ENCODE data around the gene MDFIC2.
"Not testable (repeated sequence)": the region's sequence is repeated elsewhere in the genome, so short reads cannot be mapped to it uniquely, and the experiment has no call there.

MDFIC2 gene

DNA sequence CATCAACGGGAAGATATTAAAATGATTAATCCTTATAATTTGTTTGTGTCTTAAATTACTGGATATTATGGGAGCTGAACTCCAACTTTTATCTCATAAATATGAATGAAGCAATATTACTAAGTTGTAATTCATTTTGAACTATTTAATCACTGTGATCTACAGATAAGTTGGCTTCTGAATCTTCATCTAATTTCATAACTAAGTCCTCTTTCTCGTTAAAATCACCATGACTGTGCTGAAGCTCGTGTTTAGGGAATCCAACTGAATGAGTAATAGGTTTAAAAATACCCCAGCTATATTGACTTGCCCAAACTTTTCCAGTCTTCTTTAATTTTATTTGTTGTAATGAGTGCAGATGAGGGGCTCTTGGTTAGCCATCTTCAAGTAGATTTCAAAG is 14.1 kb downstream of the MDFIC2 start:
- no peaks in the 10 kb centered on the region for H3K4me1 ChIP-seq (ENCODE audit: control insufficient read depth, insufficient read depth, low read length)

DNA sequence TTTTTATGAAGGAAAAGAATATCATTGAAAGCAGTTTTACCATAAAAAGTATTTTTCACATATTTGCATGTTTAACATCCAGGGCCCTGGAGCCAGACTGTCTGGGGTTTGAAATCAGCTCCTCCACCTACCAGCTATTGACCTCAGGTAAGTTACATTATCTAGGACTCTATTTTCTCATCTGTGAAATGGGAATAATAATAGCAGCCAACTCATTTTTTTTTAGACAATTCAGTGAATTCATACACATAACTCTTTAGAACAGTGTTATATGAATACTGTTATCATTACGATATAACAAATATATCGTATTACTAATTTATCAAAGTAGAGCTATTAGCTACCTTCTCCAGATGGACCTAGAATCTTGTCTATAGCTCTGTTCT is 21.3 kb downstream of the MDFIC2 start:
- Histone ChIP-seq H3K36me3 (ENCODE audit: control insufficient read depth, insufficient read depth, low read length) (no peaks in the 10 kb centered on the region), H3K27me3 (ENCODE audit: control insufficient read depth, insufficient read depth, low read length) (no peaks in the 10 kb centered on the region), H3K4me1 (ENCODE audit: control insufficient read depth, insufficient read depth, low read length) (no peaks in the 10 kb centered on the region), H3K4me3 (ENCODE audit: low read length) (no peak overlapping the region), H3K9ac (ENCODE audit: low read length) (no peak overlapping the region), H3K27ac (ENCODE audit: low read depth, low read length) (no peak overlapping the region)

More for the DNA sequence above, 14.1 kb downstream of the MDFIC2 start:
- no peak overlapping the region for H3K4me3 ChIP-seq (ENCODE audit: low read length)
- no peak overlapping the region for H3K9ac ChIP-seq (ENCODE audit: low read length)
- no peaks in the 10 kb centered on the region for H3K27me3 ChIP-seq (ENCODE audit: control insufficient read depth, insufficient read depth, low read length)
- H3K27ac ChIP-seq (ENCODE audit: low read depth, low read length): no peak overlapping the region
- H3K36me3 ChIP-seq (ENCODE audit: control insufficient read depth, insufficient read depth, low read length): no peaks in the 10 kb centered on the region

DNA sequence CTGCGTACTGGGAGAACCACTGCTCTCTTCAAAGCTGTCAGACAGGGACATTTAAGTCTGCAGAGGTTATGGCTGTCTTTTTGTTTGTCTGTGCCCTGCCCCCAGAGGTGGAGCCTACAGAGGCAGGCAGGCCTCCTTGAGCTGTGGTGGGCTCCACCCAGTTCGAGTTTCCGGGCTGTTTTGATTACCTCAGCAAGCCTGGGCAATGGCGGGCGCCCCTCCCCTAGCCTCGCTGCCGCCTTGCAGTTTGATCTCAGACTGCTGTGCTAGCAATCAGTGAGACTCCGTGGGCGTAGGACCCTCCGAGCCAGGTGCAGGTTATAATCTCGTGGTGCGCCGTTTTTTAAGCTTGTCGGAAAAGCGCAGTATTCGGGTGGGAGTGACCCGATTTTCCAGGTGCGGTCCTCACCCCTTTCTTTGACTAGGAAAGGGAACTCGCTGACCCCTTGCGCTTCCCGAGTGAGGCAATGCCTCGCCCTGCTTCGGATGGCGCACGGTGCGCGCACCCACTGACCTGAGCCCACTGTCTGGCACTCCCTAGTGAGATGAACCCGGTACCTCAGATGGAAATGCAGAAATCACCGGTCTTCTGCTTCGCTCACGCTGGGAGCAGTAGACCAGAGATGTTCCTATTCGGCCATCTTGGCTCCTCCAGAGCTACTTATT is 21.9 kb downstream of the MDFIC2 start:
- not testable (repeated sequence) for H3K9ac ChIP-seq (ENCODE audit: low read length); H3K27ac ChIP-seq (ENCODE audit: low read depth, low read length); H3K4me1 ChIP-seq (ENCODE audit: control insufficient read depth, insufficient read depth, low read length); H3K27me3 ChIP-seq (ENCODE audit: control insufficient read depth, insufficient read depth, low read length); H3K4me3 ChIP-seq (ENCODE audit: low read length); H3K36me3 ChIP-seq (ENCODE audit: control insufficient read depth, insufficient read depth, low read length)

DNA sequence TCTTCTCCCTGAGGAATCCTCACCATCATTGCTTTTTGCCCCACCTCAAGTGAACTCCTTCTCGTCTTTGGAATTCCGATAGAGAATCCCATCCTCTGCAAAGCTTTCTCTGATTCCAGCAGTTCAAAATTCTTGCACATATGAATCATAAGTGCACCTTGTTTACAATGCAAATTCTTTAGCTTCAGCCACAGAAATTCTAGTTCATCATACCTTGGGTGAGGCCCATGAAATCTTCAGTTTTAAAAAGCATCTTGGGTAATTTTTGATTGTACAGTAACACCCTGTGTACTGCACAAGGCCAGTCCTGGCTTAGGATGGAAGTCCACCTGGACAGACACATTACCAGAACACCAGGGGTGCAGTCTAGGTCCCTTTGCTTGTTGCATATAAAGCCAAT is 30.8 kb downstream of the MDFIC2 start:
- H3K36me3 ChIP-seq (ENCODE audit: control insufficient read depth, insufficient read depth, low read length): no peaks in the 10 kb centered on the region
- H3K4me1 ChIP-seq (ENCODE audit: control insufficient read depth, insufficient read depth, low read length): no peaks in the 10 kb centered on the region
- H3K27ac ChIP-seq (ENCODE audit: low read depth, low read length): no peak overlapping the region
- H3K9ac ChIP-seq (ENCODE audit: low read length): no peak overlapping the region
- no peaks in the 10 kb centered on the region for H3K27me3 ChIP-seq (ENCODE audit: control insufficient read depth, insufficient read depth, low read length)
- H3K4me3 ChIP-seq (ENCODE audit: low read length): no peak overlapping the region

DNA sequence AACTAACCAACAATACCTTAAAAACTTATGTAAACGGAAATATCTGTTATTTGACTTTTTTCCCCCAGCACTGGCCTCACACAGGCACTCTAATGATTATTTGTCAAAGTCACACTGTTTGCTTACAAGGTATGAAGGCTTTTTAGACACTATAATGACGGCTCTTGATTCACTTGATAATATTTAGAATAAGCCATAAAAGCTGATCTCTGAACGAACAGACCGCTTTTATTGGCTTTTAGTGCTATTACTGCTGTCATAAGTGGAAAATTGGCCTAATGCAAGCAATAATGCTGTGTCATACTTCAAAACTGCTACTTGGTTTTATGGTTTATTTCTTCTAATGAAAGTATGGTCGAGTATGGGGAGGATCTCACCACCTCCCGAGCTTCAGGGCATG is 35.1 kb downstream of the MDFIC2 start:
- no peak overlapping the region for H3K9ac ChIP-seq (ENCODE audit: low read length)
- H3K27ac ChIP-seq (ENCODE audit: low read depth, low read length): no peak overlapping the region
- H3K4me1 ChIP-seq (ENCODE audit: control insufficient read depth, insufficient read depth, low read length): no peaks in the 10 kb centered on the region
- no peaks in the 10 kb centered on the region for H3K36me3 ChIP-seq (ENCODE audit: control insufficient read depth, insufficient read depth, low read length)
- H3K27me3 ChIP-seq (ENCODE audit: control insufficient read depth, insufficient read depth, low read length): no peaks in the 10 kb centered on the region
- H3K4me3 ChIP-seq (ENCODE audit: low read length): no peak overlapping the region

DNA sequence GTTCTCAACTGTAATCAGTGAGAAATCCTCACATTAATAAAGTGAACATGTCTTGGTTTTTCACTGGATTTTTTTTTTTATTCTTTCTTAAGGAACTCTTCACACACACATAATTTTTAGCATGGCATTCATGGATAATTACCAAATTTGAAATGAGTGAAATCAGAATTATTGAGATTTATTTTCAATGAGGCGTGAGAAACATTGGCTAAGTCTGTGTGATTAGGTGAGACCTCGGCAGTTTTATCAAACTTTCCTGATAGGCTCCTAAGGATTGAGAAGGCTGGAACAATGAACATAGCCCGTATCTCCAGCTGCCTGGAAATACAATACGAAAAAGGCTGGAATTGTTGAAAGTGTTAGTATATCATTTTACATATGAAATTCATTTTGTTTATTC is 35.5 kb downstream of the MDFIC2 start:
- Histone ChIP-seq H3K4me3 (ENCODE audit: low read length) (no peak overlapping the region), H3K9ac (ENCODE audit: low read length) (no peak overlapping the region), H3K27ac (ENCODE audit: low read depth, low read length) (no peak overlapping the region), H3K36me3 (ENCODE audit: control insufficient read depth, insufficient read depth, low read length) (no peaks in the 10 kb centered on the region), H3K27me3 (ENCODE audit: control insufficient read depth, insufficient read depth, low read length) (no peaks in the 10 kb centered on the region), H3K4me1 (ENCODE audit: control insufficient read depth, insufficient read depth, low read length) (no peaks in the 10 kb centered on the region)

DNA sequence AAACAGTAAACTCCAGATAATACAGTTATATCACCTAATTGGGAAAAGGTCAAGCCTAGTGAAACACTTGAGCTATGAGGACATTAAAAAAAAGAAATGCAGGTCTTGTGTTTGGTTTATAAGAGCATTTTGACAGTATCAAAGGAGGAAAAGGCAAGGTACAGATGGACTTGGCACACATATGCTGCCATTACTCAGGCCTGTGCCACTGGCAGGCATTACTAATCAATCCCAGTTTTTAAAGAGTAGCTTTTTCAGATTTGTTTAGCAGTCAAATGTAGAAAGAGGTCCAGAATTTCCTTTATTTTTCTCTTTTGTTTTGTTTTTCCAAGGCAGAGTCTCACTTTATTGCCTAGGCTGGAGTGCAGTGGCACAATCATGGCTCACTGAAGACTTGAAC is 38.9 kb downstream of the MDFIC2 start:
- H3K27ac ChIP-seq (ENCODE audit: low read depth, low read length): no peak overlapping the region
- no peak overlapping the region for H3K4me3 ChIP-seq (ENCODE audit: low read length)
- no peaks in the 10 kb centered on the region for H3K4me1 ChIP-seq (ENCODE audit: control insufficient read depth, insufficient read depth, low read length)
- no peaks in the 10 kb centered on the region for H3K36me3 ChIP-seq (ENCODE audit: control insufficient read depth, insufficient read depth, low read length)
- H3K27me3 ChIP-seq (ENCODE audit: control insufficient read depth, insufficient read depth, low read length): no peaks in the 10 kb centered on the region
- H3K9ac ChIP-seq (ENCODE audit: low read length): no peak overlapping the region

DNA sequence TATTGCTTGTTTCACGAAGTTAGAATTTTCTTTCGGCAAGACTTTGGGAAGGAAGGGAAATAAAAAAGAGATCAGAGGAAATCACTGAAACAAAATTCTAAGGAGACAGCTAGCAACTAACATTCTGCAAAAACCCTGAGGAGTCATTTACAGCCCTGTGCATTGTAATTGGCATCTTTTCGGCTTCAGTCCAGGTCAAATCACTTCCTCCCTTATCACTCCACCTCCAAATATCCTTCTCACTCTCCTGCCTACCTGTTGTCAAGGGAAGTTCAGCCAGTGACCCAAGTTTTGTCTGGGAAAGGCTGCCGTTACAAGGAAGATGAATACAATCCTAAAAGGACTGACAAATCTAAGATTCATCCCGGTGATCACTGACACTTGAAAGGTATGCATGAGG is 39.6 kb downstream of the MDFIC2 start:
- Histone ChIP-seq H3K36me3 (ENCODE audit: control insufficient read depth, insufficient read depth, low read length) (no peaks in the 10 kb centered on the region), H3K27ac (ENCODE audit: low read depth, low read length) (no peak overlapping the region), H3K4me1 (ENCODE audit: control insufficient read depth, insufficient read depth, low read length) (no peaks in the 10 kb centered on the region), H3K9ac (ENCODE audit: low read length) (no peak overlapping the region), H3K27me3 (ENCODE audit: control insufficient read depth, insufficient read depth, low read length) (no peaks in the 10 kb centered on the region), H3K4me3 (ENCODE audit: low read length) (no peak overlapping the region)

DNA sequence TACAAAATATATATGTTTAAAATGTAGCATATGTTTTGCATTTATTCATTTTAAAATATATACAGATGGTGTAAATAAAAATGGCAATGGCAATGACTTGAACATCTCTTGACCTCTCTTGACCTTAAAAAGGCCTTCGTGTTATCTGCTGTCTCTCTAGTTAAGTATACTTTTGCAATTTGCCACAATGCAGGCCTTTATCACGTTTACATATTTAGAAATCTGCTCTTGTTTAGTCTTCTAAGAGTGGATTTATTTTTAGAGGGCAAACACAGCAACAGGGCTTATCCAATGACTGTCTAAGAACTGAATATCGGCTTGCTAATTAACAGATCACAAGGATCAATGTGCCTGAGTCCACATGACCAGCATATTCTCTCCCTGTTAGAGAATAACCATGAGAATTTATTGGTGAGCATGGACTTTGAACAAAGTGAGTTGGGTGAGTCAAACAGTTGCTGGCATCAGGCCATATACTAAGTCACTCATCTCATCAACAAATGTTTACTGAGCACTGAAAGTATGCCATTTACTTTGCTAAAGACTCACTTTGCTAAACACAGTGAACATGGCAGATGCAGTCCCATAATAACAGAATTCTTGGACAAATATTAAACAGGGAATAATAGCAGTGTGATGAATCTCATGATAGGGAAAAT is 48.2 kb downstream of the MDFIC2 start:
- no peak overlapping the region for H3K4me3 ChIP-seq (ENCODE audit: low read length)
- no peak overlapping the region for H3K27ac ChIP-seq (ENCODE audit: low read depth, low read length)
- no peaks in the 10 kb centered on the region for H3K4me1 ChIP-seq (ENCODE audit: control insufficient read depth, insufficient read depth, low read length)
- no peaks in the 10 kb centered on the region for H3K36me3 ChIP-seq (ENCODE audit: control insufficient read depth, insufficient read depth, low read length)
- no peaks in the 10 kb centered on the region for H3K27me3 ChIP-seq (ENCODE audit: control insufficient read depth, insufficient read depth, low read length)
- H3K9ac ChIP-seq (ENCODE audit: low read length): no peak overlapping the region

DNA sequence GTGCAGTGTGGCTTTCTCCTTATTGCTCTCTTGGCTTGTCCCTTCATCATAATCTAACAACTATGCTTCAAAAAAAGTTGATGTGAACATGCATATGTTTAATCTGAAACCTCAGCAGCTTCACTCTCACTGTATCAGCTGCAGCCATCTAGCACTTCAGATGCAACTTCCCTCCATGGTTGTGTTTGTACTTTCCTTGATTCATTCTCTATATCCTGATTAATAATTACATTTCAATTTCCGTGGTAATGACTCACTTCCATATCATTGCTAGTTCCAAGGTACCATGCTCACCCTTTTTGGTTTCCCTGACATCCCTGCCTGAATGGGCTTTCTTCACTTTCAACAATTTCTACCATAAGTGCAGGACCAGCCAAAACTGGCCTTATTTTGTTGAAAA is 51.2 kb downstream of the MDFIC2 start:
- H3K9ac ChIP-seq (ENCODE audit: low read length): no peak overlapping the region
- H3K27me3 ChIP-seq (ENCODE audit: control insufficient read depth, insufficient read depth, low read length): no peaks in the 10 kb centered on the region
- H3K27ac ChIP-seq (ENCODE audit: low read depth, low read length): no peak overlapping the region
- H3K4me3 ChIP-seq (ENCODE audit: low read length): no peak overlapping the region
- H3K36me3 ChIP-seq (ENCODE audit: control insufficient read depth, insufficient read depth, low read length): no peaks in the 10 kb centered on the region
- no peaks in the 10 kb centered on the region for H3K4me1 ChIP-seq (ENCODE audit: control insufficient read depth, insufficient read depth, low read length)

DNA sequence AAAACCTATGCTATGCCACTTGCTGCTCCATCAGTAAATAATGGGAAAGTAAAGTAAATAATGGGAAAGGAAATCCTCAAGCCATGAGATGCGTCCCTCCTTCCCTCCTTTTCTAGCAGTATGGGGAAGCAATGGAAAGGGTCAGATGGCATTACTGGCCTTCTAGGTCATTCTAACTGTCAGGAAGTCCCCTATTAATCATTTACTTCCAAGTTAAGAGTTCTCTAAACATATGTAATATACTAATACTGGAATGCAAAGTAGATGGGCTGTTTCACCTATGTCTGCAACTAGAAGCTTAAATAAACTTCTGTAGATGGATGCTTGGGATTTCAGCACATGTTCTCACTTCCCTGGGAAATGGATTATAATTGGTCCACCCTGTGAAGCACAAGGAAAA is 55.9 kb downstream of the MDFIC2 start:
- Histone ChIP-seq H3K9ac (ENCODE audit: low read length) (no peak overlapping the region), H3K27ac (ENCODE audit: low read depth, low read length) (no peak overlapping the region), H3K4me1 (ENCODE audit: control insufficient read depth, insufficient read depth, low read length) (no peaks in the 10 kb centered on the region), H3K4me3 (ENCODE audit: low read length) (no peak overlapping the region), H3K27me3 (ENCODE audit: control insufficient read depth, insufficient read depth, low read length) (no peaks in the 10 kb centered on the region), H3K36me3 (ENCODE audit: control insufficient read depth, insufficient read depth, low read length) (no peaks in the 10 kb centered on the region)

DNA sequence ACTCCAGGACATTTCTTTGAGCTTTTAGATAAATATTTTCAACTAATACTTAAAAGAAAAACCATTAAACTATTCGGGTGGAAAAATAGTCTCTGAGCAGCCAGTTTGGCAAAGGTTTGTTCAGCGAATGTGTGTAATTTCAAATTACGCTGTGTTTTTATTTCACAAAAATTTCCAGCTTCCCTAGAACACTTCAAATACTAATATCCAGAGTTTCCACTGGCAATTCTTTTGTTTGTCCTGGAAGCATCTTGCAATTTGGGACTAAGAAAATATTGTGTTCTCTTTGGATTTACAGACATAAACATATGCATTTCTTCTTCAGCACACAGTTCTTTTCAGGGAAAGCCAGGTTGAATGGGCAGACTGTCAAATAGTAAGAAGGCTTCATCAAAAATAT is 61.9 kb downstream of the MDFIC2 start:
- Histone ChIP-seq H3K27me3 (ENCODE audit: control insufficient read depth, insufficient read depth, low read length) (no peaks in the 10 kb centered on the region), H3K9ac (ENCODE audit: low read length) (no peak overlapping the region), H3K27ac (ENCODE audit: low read depth, low read length) (no peak overlapping the region), H3K36me3 (ENCODE audit: control insufficient read depth, insufficient read depth, low read length) (no peaks in the 10 kb centered on the region), H3K4me1 (ENCODE audit: control insufficient read depth, insufficient read depth, low read length) (no peaks in the 10 kb centered on the region), H3K4me3 (ENCODE audit: low read length) (no peak overlapping the region)

DNA sequence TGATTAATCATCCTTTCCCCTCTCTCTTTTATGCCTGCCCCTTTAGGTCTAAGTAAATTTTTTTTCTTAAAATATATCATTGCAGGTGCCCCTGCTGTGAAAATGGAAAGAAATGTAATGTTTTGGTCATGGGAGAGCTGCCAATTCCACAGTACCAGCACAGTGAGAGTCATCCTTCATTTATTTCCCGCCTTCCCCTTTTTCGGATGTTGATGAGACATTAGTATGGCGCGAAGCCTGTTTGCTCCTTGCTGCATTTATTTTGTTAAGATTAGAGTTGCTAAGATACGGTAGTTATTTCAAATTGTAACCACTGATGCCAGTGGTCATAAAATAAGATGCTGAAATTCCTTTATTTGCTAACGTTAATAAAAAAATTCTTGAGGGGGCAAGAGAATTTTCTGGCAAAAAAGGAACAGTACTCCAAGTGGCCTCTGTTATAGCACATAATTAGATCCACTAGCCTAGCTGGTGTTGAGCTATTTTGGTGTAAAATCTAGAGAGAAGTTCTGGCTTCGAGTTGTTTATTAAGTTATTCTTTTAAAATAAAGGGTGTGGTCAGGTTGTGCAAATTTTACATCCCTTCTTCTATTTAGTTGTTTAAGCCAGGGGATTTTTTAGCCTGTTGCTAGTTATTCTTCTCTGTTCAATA is 62.8 kb downstream of the MDFIC2 start:
- Histone ChIP-seq H3K4me1 (ENCODE audit: control insufficient read depth, insufficient read depth, low read length) (no peaks in the 10 kb centered on the region), H3K9ac (ENCODE audit: low read length) (no peak overlapping the region), H3K27me3 (ENCODE audit: control insufficient read depth, insufficient read depth, low read length) (no peaks in the 10 kb centered on the region), H3K4me3 (ENCODE audit: low read length) (no peak overlapping the region), H3K27ac (ENCODE audit: low read depth, low read length) (no peak overlapping the region), H3K36me3 (ENCODE audit: control insufficient read depth, insufficient read depth, low read length) (no peaks in the 10 kb centered on the region)
